NCI-H748 treated with DMSO at 0.1 percent for 48 hours (cell line): ENCODE measurements around the gene KRTAP5-3.

Experiments used
- DNase-seq: peaks from one replicate; lab custom pipeline; 2025; lab: John Stamatoyannopoulos, UW

Gene KRTAP5-3

GRCh38 chr11:1565173-1565903 is 42.9 kb downstream of the KRTAP5-3 start:
- DNase-seq = no peak

- no peak for DNase-seq
Measured at GRCh38 chr11:1564535-1565172, 43.6 kb downstream of the KRTAP5-3 start.

GRCh38 chr11:1563697-1564534 is 44.3 kb downstream of the KRTAP5-3 start:
- no peak for DNase-seq

DNA sequence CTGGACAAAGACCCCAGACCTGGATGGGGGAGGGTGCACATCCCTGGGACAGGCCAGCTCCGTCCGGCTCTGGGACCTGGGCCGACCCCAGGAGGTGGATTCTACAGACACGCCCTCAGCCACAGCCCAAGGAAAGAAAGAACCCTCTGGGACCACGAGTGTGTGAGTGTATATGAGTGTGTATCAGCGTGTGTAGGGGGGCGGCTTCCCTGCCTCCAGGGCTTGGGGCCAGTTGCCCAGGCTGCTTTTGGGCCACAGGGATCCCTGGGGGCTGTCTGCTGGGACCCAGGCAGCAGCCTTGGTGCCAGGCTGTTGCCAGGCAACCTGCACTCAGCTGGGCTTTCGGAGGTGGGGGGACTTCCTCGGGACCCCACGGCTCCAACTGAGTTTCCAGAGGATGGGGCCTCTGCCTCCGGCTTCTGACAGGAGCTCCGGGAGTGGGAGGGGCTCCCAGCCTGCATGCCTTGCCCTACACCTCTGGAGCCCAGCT is 45.1 kb downstream of the KRTAP5-3 start:
- no peak for DNase-seq

- no peak for DNase-seq
Measured at GRCh38 chr11:1562469-1563148, 45.7 kb downstream of the KRTAP5-3 start.

DNA sequence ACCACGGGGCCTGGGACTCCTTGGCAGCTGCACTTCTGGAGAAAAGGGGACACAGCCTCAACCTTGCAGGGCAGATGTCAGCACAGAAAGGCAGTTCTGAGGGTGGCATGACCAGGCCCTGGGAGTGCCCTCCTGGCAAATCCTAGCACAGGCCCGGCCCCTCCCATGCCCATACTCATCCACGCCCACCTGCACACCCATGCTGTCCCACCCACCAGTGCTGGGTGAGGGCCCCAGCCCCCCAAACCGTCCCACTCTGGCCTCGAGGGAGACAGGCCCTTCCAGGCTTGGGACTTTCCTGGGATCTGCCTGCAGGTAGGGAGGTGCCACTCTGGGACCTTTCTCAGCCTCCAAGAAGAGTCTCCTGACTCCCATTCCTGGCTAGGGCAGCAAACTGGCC is 46.3 kb downstream of the KRTAP5-3 start:
- DNase-seq = no peak

- no peak for DNase-seq
Measured at GRCh38 chr11:1561266-1561665, 47.0 kb downstream of the KRTAP5-3 start.

DNA sequence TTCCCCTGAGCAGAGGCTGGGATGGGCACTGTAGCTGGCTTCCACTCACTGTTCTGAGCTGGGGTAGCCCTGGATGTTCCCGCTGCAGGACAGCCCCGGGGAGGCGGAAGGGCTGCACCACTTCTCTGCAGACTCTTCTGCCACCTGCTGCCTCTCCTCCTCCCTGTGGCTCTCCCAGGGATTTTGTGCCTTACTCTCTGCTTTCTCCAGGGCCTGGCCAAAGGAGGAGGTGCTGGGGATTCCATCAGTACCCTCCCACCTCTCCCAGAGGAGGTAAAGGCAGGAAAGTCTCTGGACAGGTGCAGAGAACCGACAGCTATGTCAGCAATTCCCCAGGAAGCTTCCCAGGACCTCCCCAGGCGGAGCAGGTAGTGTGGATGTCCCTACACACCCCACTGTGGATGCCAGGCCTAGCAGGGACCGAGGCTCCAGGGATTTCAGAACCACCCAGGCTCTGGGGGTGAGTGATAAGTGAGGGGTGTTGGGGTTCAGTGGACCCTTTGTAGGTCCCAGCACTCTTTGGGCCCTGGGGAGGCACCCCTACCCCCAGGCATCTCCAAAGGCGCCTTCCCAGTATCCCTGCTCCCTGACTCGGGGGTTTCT is 47.5 kb downstream of the KRTAP5-3 start:
- DNase-seq = no peak

DNA sequence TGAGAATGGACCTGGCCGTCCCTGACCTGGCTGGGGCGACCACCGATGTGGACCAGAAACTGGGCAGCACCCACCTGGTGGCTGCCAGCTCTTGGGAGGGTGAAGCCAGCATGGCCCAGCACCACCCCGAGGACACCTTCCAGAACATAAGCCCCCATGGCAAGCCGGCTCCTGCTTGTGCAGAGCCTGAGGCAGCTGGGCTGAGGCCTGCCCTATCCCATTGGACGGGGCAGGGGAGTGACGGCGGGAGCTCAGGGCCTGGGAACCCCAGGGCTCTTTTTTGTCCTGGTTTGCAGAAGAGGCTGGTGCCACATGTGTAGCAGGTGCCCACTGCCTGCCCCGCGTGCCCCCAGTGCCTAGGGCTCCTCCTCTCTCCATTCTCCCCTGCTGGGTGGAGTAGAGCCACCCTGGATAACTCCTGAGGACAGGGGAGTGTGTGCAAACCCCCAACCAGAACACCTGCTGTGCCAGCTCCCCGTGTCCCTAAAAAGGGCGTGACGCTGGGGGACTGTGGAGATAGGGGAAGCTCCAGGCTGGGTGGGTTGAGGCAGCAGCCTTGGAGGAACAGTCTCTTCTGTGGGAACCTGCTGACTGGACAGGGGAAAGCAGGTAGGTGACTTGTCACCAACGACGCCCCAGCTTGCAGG is 48.1 kb downstream of the KRTAP5-3 start:
- no peak for DNase-seq

- DNase-seq = no peak
Measured at GRCh38 chr11:1559111-1559951, 48.9 kb downstream of the KRTAP5-3 start.

DNA sequence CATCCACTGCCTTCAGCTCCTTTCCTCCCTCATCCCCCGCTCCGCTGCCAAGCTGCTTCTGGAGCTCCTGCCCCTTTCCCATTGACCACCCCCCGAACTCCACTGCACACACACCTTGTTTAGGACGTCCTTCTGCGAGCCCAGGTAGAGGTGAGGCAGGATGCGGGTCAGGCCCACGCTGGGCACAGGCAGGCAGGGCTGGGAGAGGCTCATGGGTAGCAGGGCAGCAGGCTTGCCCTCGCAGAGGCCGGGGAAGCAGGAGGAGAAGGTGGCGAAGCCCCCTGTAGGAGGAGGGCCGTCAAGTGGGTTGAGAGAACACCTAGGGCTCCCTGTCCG is 49.5 kb downstream of the KRTAP5-3 start:
- no peak for DNase-seq

- no peak for DNase-seq
Measured at GRCh38 chr11:1557904-1558774, 50.1 kb downstream of the KRTAP5-3 start.
